Activated naive CD4-positive, alpha-beta T cell treated with anti-CD3 and anti-CD28 coated beads, Interleukin-2, amount 50 U/mL, for 24 hours (primary cell): ENCODE measurements around the gene DNAJB7.
"Not testable (repeated sequence)": the region's sequence is repeated elsewhere in the genome, so short reads cannot be mapped to it uniquely, and the experiment has no call there.

ENCODE experiments used
- H3K27ac Mint-ChIP-seq: one replicate; pipeline ENCODE4 v1.8.0; 2021; ENCODE audit warnings: mild to moderate bottlenecking, mixed read lengths
- H3K27me3 Mint-ChIP-seq: one replicate; pipeline ENCODE4 v1.8.0; 2021; ENCODE audit warnings: mixed read lengths
- H3K36me3 Mint-ChIP-seq: one replicate; pipeline ENCODE4 v1.8.0; 2021; ENCODE audit warnings: mixed read lengths
- H3K4me1 Mint-ChIP-seq: one replicate; pipeline ENCODE4 v1.8.0; 2021; ENCODE audit warnings: mixed read lengths
- H3K4me3 Mint-ChIP-seq: one replicate; pipeline ENCODE4 v1.8.0; 2021; ENCODE audit warnings: mild to moderate bottlenecking, mixed read lengths
- H3K9me3 Mint-ChIP-seq: one replicate; pipeline ENCODE4 v1.8.0; 2021; ENCODE audit warnings: mixed read lengths

The DNAJB7 gene

DNA sequence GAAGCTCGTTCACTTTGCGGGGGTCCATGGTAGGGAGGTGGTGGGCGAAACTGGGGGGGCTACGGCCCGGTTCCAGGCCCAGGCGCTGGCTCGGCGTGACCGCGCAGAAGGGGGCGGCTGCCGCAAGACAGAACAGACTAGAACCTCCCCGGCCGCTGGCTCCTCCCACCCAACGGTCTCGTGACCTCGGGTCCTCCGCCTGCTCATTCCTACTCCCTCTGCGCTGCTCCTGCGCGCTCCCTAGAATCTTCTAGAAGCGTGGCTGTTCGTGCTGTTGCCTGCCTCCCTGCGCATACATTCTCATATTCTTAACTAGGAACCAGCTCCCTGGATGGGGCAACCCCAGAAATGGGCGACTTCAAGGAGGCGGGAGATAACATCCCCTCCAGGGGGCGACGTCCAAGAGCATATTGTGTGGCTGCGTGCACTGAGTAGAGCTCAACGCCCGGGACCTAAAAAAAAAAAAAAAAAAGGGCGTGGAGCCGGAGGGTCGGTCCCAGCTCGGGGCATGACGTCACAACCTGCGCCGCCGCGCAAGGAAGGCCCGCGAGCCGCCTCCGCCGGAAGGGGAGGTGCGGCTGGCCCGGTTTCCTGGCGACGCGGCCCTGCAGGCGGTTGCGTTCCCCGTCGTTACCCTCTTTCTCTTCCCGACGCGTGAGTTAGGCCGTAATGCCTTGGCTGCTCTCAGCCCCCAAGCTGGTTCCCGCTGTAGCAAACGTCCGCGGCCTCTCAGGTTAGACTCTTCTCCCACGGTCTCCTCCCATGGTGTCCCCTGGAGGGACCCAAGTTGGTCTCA, 5.2 kb downstream of the DNAJB7 start, which contains the start of the genes ST13 and XPNPEP3:
Gene ST13 (minus strand): TSS at position 127 of the 796 bp plus-strand sequence. CDS start 99 bp downstream, at position 28.
Gene XPNPEP3 (plus strand): TSS at position 636 of the 796 bp plus-strand sequence. CDS start 34 bp downstream, at position 670.
- Mint-ChIP-seq H3K27ac (peak within 1 kb of the TSS; percentile 100), H3K9me3 (no peaks in the 10 kb centered on the region), H3K4me1 (peaks cover 61% of the 10 kb centered on the region), H3K4me3 (peak within 1 kb of the TSS; percentile 98), H3K36me3 (peaks cover 5% of the 10 kb centered on the region), H3K27me3 (no peaks in the 10 kb centered on the region)

DNA sequence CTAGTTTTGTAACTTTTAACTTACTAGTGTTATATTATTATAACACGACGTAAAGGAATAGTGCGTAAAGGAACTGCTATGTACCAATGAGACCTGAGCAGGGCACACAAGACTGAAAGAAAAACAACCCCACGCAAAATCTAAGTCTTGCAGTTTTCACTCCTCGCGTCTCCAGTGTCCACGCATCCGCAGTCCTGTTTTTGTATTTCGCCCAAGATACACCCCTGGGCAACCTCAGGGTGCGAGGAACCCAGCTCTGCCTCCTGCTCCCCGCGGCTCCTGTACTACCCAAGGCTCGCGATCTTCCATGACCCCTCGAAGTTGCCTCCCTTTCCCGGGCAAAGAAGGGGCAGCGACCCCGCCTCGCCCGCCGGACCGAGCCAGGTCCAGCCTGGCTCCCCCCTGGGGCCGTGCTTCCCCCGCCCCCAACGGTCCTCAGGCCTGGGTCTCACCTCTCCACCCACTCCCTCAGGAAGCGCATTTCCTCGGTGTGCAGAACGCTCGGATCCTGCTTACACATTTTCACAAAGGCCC, 5.9 kb downstream of the DNAJB7 start:
- Mint-ChIP-seq H3K9me3 (no peaks in the 10 kb centered on the region), H3K27me3 (no peaks in the 10 kb centered on the region), H3K4me3 (peak overlapping the region; percentile 98), H3K4me1 (peaks cover 62% of the 10 kb centered on the region), H3K27ac (peak overlapping the region; percentile 100), H3K36me3 (peaks cover 6% of the 10 kb centered on the region)

DNA sequence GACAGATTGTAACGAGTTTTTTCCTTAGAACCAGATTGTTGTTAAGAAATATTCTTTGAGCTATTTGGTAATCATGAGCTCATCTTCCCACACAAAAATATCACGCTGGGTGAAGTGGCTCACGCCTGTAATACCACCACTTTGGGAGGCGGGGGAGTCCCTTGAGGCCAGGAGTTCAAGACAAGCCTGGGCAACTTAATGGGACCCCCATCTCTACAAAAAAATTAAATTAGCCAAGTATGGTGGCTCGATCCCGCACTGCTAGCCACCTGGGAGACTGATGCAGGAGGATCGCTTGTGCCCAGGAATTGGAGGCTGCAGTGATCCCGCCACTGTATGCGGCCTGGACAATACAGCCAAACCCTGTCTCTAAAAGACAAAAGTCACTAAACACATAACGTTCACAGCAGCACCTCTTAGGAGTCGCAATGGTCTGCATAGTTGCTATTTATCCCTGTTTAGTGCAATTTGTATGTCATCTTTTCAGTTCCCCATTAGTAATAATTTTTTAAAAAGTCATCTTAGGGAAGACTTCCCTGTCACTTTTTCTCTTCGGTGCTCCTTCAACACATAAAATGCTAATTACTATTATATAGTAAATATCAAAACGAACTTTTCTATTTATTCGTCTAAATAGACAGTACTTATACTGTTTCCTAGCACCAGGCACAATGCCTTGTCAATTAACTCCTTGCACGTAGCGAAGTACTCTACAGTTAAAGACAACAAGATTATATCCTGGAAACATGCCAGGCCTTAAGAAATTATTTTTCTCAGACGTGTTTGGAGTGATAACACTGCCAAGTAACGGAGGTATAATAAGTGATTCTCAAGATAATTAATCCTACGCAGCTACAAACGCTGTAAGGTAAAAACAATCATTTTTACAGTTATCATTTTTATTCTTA, 6.6 kb downstream of the DNAJB7 start:
- H3K4me1 Mint-ChIP-seq: peaks cover 63% of the 10 kb centered on the region

DNA sequence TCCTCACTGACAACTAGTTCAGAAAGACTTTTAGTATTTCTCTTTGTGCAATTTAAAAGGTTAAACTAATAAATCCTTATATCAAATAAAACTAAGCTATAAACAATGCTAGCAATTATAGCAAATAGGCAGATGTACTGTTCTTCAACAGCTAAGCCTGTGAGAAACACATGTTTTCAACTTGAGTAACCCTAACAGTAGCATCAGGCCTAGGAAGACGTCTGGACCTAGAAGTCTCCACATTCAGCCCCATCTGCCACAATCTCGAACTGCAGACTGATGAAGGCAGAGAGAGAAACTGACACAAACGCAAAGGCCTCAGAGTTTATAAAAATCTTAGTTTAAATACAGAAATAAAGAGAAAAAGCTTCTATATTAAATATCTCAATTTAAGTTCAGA, 8.0 kb downstream of the DNAJB7 start:
- peak overlapping the region; percentile 98 for H3K4me3 Mint-ChIP-seq
- no peaks in the 10 kb centered on the region for H3K9me3 Mint-ChIP-seq
- H3K27ac Mint-ChIP-seq: peak overlapping the region; percentile 15
- peaks cover 7% of the 10 kb centered on the region for H3K36me3 Mint-ChIP-seq
- H3K4me1 Mint-ChIP-seq: peaks cover 60% of the 10 kb centered on the region
- H3K27me3 Mint-ChIP-seq: no peaks in the 10 kb centered on the region

More for the DNA sequence above, 6.6 kb downstream of the DNAJB7 start:
- H3K9me3 Mint-ChIP-seq: no peaks in the 10 kb centered on the region
- H3K27me3 Mint-ChIP-seq: no peaks in the 10 kb centered on the region
- peaks cover 5% of the 10 kb centered on the region for H3K36me3 Mint-ChIP-seq
- H3K27ac Mint-ChIP-seq: peak overlapping the region; percentile 68
- peak overlapping the region; percentile 98 for H3K4me3 Mint-ChIP-seq

DNA sequence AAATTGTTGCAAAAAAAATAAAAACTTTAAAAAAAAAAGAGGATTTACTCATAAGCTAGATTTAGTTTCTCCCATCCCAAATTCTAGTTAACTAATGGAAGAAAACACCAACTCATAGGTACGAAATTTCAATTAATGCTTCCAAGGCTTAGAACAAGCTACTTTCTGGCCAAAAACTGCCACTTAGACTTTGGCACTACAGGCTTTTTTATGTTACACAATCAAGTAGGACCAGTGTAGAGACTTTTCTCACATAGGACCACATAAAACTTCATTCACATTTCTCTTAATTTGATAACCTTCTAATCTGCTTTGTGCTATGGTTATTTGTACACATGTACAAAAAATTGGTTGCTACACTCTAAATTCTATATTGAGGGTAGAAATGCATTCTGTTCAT, 8.6 kb downstream of the DNAJB7 start:
- H3K27ac Mint-ChIP-seq: peak overlapping the region; percentile 15
- no peaks in the 10 kb centered on the region for H3K27me3 Mint-ChIP-seq
- peaks cover 7% of the 10 kb centered on the region for H3K36me3 Mint-ChIP-seq
- peak overlapping the region; percentile 98 for H3K4me3 Mint-ChIP-seq
- no peaks in the 10 kb centered on the region for H3K9me3 Mint-ChIP-seq
- peaks cover 55% of the 10 kb centered on the region for H3K4me1 Mint-ChIP-seq

DNA sequence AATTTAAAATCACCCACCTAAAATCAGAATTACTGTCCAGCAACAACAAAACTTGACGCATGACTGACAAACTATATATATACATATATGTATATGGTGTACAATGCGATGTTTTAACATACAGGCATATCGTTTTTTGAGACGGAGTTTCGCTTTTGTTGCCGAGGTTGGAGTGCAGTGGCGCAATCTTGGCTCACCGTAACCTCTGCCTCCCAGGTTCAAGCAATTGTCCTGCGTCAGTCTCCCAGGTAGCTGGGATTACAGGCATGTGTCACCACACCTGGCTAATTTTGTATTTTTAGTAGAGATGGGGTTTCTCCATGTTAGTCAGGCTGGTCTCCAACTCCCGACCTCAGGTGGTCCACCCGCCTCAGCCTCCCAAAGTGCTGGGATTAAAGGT, 16.1 kb downstream of the DNAJB7 start:
- peaks cover 32% of the 10 kb centered on the region for H3K4me1 Mint-ChIP-seq
- H3K9me3 Mint-ChIP-seq, H3K27me3 Mint-ChIP-seq, H3K4me3 Mint-ChIP-seq, H3K27ac Mint-ChIP-seq: not testable (repeated sequence)
- H3K36me3 Mint-ChIP-seq: peaks cover 23% of the 10 kb centered on the region

DNA sequence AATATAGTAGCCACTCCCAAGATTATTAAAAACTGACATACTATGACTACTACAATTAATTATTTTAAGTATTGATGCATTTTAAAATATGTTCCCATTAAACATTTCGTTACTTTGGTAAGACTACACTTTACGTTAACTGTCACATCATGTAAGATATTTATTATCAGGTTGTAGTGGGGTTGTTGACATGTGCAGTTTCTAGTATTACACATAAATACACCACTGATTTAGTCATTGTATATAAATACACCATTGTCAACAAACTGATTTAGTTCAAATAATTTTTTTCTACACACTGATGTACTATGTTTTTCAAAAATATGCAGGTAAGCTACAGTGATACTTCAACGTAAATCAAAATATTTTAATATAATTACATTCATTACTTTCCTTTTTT, 17.0 kb downstream of the DNAJB7 start:
- Mint-ChIP-seq H3K4me3 (no peak overlapping the region), H3K9me3 (no peaks in the 10 kb centered on the region), H3K27ac (peak overlapping the region; percentile 30), H3K27me3 (no peaks in the 10 kb centered on the region), H3K36me3 (peaks cover 20% of the 10 kb centered on the region), H3K4me1 (peaks cover 31% of the 10 kb centered on the region)

DNA sequence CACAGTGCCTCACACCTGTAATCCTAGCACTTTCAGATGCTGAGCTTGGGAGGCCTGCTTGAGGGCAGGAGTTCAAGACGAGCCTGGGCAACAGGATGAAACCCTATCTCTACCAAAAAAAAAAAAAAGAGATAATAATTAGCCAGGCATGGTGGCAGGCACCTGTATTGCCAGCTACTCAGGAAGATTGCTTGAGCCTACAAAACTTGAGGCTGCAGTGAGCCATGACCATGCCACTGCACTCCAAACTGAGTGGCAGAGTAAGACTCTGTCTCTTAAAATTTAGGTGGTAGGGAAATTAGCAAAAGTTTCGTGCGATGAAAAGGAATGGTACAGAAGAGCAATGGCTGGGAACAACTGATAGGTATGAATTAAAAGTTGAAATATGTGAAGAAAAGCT, 23.4 kb downstream of the DNAJB7 start:
- Mint-ChIP-seq H3K27ac (no peak overlapping the region), H3K4me3 (no peak overlapping the region), H3K27me3 (no peaks in the 10 kb centered on the region), H3K4me1 (peaks cover 33% of the 10 kb centered on the region), H3K9me3 (no peaks in the 10 kb centered on the region), H3K36me3 (peaks cover 19% of the 10 kb centered on the region)

DNA sequence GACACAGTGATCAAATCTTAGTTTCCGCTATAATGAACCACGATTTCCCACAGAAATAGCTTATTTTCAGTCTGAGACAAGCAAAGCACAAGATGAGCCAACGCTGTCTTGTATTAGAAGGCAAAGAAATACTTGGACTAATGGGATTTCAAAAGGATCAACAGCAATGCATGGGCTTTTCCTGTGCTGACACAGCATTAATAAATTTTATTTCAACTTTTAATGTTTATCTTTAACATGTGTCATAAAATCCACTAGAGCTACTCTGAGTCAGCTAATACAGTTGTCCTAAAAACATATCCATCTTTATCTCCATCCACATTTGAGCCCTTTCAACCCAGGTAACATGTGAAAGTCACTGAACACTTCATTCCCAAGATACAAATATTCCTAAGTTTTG, 27.3 kb downstream of the DNAJB7 start:
- Mint-ChIP-seq H3K4me3 (no peak overlapping the region), H3K36me3 (peaks cover 13% of the 10 kb centered on the region), H3K27me3 (no peaks in the 10 kb centered on the region), H3K4me1 (peaks cover 8% of the 10 kb centered on the region), H3K27ac (no peak overlapping the region), H3K9me3 (no peaks in the 10 kb centered on the region)

DNA sequence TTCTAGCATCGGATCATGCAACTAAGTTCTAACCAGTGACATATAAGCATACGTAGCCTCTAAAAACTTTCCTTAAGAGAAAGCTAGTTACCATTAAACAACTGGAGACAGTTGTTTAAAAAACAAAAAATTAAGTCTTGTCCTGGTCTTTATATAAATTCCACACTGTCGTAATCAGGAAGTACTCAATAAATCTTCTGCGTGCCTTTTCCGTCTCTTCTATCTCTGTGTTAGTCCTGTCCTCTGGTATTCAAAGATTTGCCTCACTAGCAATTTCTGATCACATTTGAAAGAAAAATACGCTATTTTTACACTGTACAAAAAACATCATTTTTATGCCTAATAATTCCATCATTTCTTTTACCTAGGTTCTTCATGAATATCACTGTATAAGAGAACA, 32.8 kb downstream of the DNAJB7 start:
- H3K4me3 Mint-ChIP-seq: no peak overlapping the region
- peak overlapping the region; percentile 81 for H3K27ac Mint-ChIP-seq
- no peaks in the 10 kb centered on the region for H3K9me3 Mint-ChIP-seq
- H3K27me3 Mint-ChIP-seq: no peaks in the 10 kb centered on the region
- H3K4me1 Mint-ChIP-seq: no peaks in the 10 kb centered on the region
- peaks cover 13% of the 10 kb centered on the region for H3K36me3 Mint-ChIP-seq

DNA sequence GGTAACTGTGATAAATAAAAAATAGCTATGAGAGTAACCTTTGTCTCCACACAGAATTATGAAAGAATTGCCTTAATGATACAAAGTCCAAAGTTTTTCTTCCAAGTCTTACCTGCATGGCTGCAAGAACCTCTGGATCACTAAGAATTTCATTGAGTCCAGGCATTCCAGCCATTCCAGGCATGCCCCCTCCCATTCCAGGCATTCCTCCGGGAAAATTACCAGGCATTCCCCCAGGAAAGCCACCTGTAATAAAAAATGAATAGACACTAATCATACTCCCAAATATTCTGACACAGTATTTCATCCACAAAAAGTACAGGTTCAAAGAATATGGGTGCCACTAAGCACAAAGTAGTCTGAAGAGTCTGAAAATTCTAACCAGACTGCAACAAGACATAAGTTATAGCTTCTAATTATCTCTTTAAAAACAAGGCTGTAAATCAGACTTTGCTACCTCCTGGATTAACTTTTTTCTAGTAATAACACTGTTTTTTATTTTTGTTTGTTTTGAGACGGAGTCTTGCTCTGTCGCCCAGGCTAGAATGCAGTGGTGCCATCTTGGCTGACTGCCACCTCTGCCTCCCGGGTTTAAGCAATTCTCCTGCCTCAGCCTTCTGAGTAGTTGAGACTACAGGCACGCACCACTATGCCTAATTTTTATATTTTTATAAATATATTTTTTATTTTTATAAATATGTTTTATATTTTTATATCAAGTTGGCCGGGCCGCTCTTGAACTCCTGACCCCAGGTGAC, 34.8 kb downstream of the DNAJB7 start:
- Mint-ChIP-seq H3K4me3 (no peak overlapping the region), H3K9me3 (no peaks in the 10 kb centered on the region), H3K4me1 (no peaks in the 10 kb centered on the region), H3K27me3 (no peaks in the 10 kb centered on the region), H3K36me3 (peaks cover 8% of the 10 kb centered on the region), H3K27ac (no peak overlapping the region)

DNA sequence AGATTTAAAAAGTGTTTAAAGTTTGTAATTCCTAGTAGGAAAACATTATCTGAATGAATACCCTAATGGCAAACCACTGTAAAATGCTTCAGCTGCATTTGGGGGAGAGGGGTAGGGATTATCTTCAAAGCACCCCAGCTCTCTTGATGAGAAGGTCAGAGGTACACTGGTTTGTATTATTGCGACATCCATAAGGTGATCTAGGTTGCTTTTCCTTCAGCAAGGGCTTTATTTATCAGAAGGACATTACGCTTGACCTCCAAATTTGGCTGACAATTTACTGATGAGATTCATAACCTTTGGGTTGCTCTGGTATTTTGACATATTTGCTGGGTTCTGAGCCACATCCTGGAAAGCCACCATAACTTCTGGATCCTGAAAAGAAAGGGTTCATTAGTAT, 35.6 kb downstream of the DNAJB7 start:
- not testable (repeated sequence) for H3K4me3 Mint-ChIP-seq, H3K27ac Mint-ChIP-seq, H3K36me3 Mint-ChIP-seq, H3K27me3 Mint-ChIP-seq, H3K4me1 Mint-ChIP-seq, H3K9me3 Mint-ChIP-seq

DNA sequence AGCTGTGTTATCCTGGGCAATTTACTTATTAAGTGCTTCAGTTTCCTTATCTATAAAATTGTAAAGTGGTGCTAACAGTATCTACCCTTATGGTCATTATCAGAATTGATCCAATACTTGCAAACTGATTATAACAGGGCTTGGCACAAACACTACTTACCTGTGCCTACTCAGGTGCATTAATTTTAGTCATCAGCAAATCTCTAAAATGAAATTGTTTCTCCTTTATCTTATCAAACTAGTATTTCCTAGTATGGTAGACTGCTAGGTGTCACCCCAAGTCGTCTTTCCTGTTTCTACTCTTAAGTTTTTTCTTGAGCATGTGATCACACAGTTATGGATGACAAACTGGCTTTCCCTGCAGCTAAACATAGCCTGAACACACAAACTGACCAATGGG, 38.5 kb downstream of the DNAJB7 start:
- Mint-ChIP-seq H3K27ac (no peak overlapping the region), H3K4me3 (no peak overlapping the region), H3K27me3 (no peaks in the 10 kb centered on the region), H3K4me1 (peaks cover 11% of the 10 kb centered on the region), H3K36me3 (peaks cover 5% of the 10 kb centered on the region), H3K9me3 (no peaks in the 10 kb centered on the region)

DNA sequence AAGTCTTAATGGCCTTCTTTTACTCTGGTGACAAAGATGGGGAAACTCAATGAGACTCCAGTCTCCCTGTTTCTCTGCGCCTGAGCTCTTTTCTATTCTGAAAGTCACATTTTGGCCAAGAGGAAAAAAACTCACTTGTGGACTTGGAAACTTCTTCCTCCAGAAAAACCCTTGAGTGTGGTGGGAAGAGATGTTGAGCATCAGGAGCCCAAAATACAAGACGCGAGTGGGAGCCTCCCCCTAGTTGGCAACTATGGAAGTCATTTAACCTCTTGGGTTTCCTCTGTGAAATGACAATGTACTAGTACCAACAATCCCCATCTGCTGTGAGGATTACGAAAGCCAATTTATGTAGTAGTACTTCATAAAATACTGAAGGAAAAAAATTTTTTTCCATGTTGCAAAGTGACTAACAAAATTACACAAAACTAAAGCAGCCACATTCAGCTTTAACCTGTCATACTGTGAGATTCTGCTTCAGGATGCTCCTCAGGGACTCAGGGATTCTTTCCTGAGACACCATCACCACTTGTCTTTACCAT, 42.2 kb downstream of the DNAJB7 start:
- Mint-ChIP-seq H3K36me3 (peaks cover 7% of the 10 kb centered on the region), H3K27ac (peak overlapping the region; percentile 59), H3K4me1 (peaks cover 34% of the 10 kb centered on the region), H3K9me3 (no peaks in the 10 kb centered on the region), H3K27me3 (no peaks in the 10 kb centered on the region), H3K4me3 (peak overlapping the region; percentile 90)
